Stimulated activated CD8-positive, alpha-beta memory T cell treated with anti-CD3 and anti-CD28 coated beads, Interleukin-7, amount 100 ng/mL, for 24 hours (primary cell): ENCODE results near the gene BPIFA1.

ENCODE experiments used
- DNase-seq: peaks from one replicate; pipeline ENCODE4 v3.0.0-alpha.2; 2020; ENCODE audit warnings: low read depth

Gene BPIFA1

GRCh38 chr20:33235696-33236095, at the start of gene BPIFA1:
Gene BPIFA1 (plus strand): TSS chr20:33235996. CDS start chr20:33237712, 1,716 bp downstream.
- DNase-seq, result no peak

- no peak for DNase-seq
Observed at GRCh38 chr20:33187491-33187890, 48.3 kb upstream of the BPIFA1 start.

GRCh38 chr20:33188421-33188820, 47.4 kb upstream of the BPIFA1 start:
- DNase-seq, result no peak

GRCh38 chr20:33191484-33191883, 44.3 kb upstream of the BPIFA1 start:
- no peak for DNase-seq

- no peak for DNase-seq
Observed at GRCh38 chr20:33191955-33192354, 43.8 kb upstream of the BPIFA1 start.

- DNase-seq, result no peak
Observed at GRCh38 chr20:33192912-33193501, 42.8 kb upstream of the BPIFA1 start.

GRCh38 chr20:33199026-33199425, 36.8 kb upstream of the BPIFA1 start:
- DNase-seq, result no peak

- no peak for DNase-seq
Observed at GRCh38 chr20:33202451-33202850, 33.3 kb upstream of the BPIFA1 start.

GRCh38 chr20:33203444-33203843, 32.4 kb upstream of the BPIFA1 start:
- no peak for DNase-seq

- no peak for DNase-seq
Observed at GRCh38 chr20:33209789-33210188, 26.0 kb upstream of the BPIFA1 start.

- no peak for DNase-seq
Observed at GRCh38 chr20:33210371-33210770, 25.4 kb upstream of the BPIFA1 start.

- DNase-seq, result no peak
Observed at GRCh38 chr20:33211817-33212424, 23.9 kb upstream of the BPIFA1 start.

- no peak for DNase-seq
Observed at GRCh38 chr20:33217052-33217451, 18.7 kb upstream of the BPIFA1 start, which contains the start of gene BPIFA3. Gene BPIFA3 (plus strand): TSS chr20:33217352. CDS start chr20:33217537, 185 bp downstream.

- no peak for DNase-seq
Observed at GRCh38 chr20:33224399-33224798, 11.4 kb upstream of the BPIFA1 start.

- DNase-seq, result no peak
Observed at GRCh38 chr20:33229843-33230242, 6.0 kb upstream of the BPIFA1 start.

GRCh38 chr20:33231237-33231636, 4.6 kb upstream of the BPIFA1 start:
- DNase-seq, result no peak

GRCh38 chr20:33232486-33233072, 3.2 kb upstream of the BPIFA1 start:
- DNase-seq, result no peak

- DNase-seq, result no peak
Observed at GRCh38 chr20:33233129-33233774, 2.5 kb upstream of the BPIFA1 start.

- no peak for DNase-seq
Observed at GRCh38 chr20:33234050-33234449, 1.7 kb upstream of the BPIFA1 start.

- no peak for DNase-seq
Observed at GRCh38 chr20:33236351-33236750, 555 bp downstream of the BPIFA1 start.

GRCh38 chr20:33237989-33238388, 2.2 kb downstream of the BPIFA1 start:
- DNase-seq, result no peak

GRCh38 chr20:33239418-33239817, 3.6 kb downstream of the BPIFA1 start:
- no peak for DNase-seq
